Measurements from ENCODE around the gene SNX32. TPM values are rescaled to one million over a fixed set of nuclear protein-coding genes. Genes with fewer than 3 reads are reported as not detected.

The SNX32 gene
- total and polyA plus RNA-seq, 9 of the 15 experiments (the other 6 are each of a cell fraction or from before 2014, with no cell fraction given), result 0.03 TPM; not detected in 7

DNA sequence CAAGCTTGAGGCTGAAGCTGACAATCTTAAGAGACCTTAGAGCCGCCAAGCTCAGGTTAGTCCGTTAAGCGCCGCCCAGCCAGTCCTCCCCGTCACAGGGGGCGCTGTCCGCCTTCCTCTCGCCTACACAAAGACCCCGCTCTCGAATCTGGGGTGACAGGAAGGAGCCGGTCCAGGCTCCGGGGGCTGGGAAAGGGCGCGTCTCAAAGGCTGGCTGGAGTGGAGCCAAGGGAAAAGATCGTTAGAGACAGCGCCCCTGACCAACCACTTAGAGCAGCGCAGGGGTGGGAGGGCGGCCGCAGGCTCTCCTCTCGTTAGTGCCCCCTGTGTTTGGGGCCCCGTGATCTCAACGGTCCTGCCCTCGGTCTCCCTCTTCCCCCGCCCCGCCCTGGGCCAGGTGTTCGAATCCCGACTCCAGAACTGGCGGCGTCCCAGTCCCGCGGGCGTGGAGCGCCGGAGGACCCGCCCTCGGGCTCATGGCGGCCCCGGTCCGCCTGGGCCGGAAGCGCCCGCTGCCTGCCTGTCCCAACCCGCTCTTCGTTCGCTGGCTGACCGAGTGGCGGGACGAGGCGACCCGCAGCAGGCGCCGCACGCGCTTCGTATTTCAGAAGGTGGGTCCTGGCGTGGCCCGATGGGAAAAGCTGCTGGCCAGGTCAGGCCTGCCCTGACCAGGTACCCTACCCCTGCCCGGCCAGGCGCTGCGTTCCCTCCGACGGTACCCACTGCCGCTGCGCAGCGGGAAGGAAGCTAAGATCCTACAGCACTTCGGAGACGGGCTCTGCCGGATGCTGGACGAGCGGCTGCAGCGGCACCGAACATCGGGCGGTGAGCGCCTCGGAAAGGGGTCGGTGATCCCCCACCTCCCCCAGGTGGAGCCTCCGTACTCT lies 26.8 kb downstream of the SNX32 start, which contains the start of gene MUS81 (continued):
- peak in 1 of 2 experiments; percentile 84; a peak in 3 of 4 replicates for TF ChIP-seq SRF (CRISPR knock-in tag; IDR thresholded peaks at IDR 0.05)
- TF ChIP-seq MAFG (tag; conservative IDR thresholded peaks at IDR 0.05), result no peak
- TF ChIP-seq, protein P1, sequence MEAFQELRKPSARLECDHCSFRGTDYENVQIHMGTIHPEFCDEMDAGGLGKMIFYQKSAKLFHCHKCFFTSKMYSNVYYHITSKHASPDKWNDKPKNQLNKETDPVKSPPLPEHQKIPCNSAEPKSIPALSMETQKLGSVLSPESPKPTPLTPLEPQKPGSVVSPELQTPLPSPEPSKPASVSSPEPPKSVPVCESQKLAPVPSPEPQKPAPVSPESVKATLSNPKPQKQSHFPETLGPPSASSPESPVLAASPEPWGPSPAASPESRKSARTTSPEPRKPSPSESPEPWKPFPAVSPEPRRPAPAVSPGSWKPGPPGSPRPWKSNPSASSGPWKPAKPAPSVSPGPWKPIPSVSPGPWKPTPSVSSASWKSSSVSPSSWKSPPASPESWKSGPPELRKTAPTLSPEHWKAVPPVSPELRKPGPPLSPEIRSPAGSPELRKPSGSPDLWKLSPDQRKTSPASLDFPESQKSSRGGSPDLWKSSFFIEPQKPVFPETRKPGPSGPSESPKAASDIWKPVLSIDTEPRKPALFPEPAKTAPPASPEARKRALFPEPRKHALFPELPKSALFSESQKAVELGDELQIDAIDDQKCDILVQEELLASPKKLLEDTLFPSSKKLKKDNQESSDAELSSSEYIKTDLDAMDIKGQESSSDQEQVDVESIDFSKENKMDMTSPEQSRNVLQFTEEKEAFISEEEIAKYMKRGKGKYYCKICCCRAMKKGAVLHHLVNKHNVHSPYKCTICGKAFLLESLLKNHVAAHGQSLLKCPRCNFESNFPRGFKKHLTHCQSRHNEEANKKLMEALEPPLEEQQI (IDR thresholded peaks at IDR 0.05), result no peak
- TF ChIP-seq, protein P2, sequence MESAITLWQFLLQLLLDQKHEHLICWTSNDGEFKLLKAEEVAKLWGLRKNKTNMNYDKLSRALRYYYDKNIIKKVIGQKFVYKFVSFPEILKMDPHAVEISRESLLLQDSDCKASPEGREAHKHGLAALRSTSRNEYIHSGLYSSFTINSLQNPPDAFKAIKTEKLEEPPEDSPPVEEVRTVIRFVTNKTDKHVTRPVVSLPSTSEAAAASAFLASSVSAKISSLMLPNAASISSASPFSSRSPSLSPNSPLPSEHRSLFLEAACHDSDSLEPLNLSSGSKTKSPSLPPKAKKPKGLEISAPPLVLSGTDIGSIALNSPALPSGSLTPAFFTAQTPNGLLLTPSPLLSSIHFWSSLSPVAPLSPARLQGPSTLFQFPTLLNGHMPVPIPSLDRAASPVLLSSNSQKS (CRISPR knock-in tag; IDR thresholded peaks at IDR 0.05), result no peak
- TF ChIP-seq, protein P3, sequence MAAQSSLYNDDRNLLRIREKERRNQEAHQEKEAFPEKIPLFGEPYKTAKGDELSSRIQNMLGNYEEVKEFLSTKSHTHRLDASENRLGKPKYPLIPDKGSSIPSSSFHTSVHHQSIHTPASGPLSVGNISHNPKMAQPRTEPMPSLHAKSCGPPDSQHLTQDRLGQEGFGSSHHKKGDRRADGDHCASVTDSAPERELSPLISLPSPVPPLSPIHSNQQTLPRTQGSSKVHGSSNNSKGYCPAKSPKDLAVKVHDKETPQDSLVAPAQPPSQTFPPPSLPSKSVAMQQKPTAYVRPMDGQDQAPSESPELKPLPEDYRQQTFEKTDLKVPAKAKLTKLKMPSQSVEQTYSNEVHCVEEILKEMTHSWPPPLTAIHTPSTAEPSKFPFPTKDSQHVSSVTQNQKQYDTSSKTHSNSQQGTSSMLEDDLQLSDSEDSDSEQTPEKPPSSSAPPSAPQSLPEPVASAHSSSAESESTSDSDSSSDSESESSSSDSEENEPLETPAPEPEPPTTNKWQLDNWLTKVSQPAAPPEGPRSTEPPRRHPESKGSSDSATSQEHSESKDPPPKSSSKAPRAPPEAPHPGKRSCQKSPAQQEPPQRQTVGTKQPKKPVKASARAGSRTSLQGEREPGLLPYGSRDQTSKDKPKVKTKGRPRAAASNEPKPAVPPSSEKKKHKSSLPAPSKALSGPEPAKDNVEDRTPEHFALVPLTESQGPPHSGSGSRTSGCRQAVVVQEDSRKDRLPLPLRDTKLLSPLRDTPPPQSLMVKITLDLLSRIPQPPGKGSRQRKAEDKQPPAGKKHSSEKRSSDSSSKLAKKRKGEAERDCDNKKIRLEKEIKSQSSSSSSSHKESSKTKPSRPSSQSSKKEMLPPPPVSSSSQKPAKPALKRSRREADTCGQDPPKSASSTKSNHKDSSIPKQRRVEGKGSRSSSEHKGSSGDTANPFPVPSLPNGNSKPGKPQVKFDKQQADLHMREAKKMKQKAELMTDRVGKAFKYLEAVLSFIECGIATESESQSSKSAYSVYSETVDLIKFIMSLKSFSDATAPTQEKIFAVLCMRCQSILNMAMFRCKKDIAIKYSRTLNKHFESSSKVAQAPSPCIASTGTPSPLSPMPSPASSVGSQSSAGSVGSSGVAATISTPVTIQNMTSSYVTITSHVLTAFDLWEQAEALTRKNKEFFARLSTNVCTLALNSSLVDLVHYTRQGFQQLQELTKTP (IDR thresholded peaks at IDR 0.05; ENCODE audit: low read depth in 1 of 2, partially characterized antibody in 2 of 2), result peak in 1 of 2 experiments; percentile 81
- TF ChIP-seq NFE2 (IDR thresholded peaks at IDR 0.05; ENCODE audit: low read depth), result 0 out of 2 replicates have a peak, but pooled peaks have one; percentile 5
- TF ChIP-seq ZKSCAN1 (IDR thresholded peaks at IDR 0.05; ENCODE audit: low read depth, low read length), result no peak; the same call in 1 of the 2 replicates
- TF ChIP-seq, protein P4, sequence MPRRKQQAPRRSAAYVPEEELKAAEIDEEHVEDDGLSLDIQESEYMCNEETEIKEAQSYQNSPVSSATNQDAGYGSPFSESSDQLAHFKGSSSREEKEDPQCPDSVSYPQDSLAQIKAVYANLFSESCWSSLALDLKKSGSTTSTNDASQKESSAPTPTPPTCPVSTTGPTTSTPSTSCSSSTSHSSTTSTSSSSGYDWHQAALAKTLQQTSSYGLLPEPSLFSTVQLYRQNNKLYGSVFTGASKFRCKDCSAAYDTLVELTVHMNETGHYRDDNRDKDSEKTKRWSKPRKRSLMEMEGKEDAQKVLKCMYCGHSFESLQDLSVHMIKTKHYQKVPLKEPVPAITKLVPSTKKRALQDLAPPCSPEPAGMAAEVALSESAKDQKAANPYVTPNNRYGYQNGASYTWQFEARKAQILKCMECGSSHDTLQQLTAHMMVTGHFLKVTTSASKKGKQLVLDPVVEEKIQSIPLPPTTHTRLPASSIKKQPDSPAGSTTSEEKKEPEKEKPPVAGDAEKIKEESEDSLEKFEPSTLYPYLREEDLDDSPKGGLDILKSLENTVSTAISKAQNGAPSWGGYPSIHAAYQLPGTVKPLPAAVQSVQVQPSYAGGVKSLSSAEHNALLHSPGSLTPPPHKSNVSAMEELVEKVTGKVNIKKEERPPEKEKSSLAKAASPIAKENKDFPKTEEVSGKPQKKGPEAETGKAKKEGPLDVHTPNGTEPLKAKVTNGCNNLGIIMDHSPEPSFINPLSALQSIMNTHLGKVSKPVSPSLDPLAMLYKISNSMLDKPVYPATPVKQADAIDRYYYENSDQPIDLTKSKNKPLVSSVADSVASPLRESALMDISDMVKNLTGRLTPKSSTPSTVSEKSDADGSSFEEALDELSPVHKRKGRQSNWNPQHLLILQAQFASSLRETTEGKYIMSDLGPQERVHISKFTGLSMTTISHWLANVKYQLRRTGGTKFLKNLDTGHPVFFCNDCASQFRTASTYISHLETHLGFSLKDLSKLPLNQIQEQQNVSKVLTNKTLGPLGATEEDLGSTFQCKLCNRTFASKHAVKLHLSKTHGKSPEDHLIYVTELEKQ (CRISPR knock-in tag; IDR thresholded peaks at IDR 0.05), result no peak
- TF ChIP-seq ZNF263 (CRISPR knock-in tag; IDR thresholded peaks at IDR 0.05; ENCODE audit: borderline replicate concordance), result 0 out of 2 replicates have a peak, but pooled peaks have one; percentile 54
